Non-pigmented ciliary epithelial cell (primary cell): ENCODE measurements around the gene MFAP3.
"Not testable (repeated sequence)": the region's sequence is repeated elsewhere in the genome, so short reads cannot be mapped to it uniquely, and the experiment has no call there.

Experiments
- DNase-seq: peaks from one replicate; pipeline ENCODE4 v3.0.0-alpha.2; 2010; ENCODE audit warnings: low read depth

MFAP3 gene

DNA sequence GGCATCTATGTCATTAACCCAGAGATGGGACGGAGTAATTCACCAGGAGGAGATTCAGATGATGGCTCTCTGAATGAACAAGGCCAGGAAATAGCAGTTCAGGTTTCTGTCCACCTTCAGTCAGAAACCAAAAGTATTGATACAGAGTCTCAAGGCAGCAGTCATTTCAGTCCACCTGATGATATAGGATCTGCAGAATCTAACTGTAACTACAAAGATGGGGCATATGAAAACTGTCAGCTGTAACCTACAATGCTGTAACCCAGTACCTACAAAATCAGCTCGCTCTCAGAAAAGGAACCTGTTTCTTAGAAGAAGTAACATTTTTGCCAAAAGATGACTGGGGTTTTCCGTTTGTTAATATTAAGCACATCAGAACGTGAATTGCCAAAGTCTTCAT, 14.7 kb downstream of the MFAP3 start:
- no peak for DNase-seq

DNA sequence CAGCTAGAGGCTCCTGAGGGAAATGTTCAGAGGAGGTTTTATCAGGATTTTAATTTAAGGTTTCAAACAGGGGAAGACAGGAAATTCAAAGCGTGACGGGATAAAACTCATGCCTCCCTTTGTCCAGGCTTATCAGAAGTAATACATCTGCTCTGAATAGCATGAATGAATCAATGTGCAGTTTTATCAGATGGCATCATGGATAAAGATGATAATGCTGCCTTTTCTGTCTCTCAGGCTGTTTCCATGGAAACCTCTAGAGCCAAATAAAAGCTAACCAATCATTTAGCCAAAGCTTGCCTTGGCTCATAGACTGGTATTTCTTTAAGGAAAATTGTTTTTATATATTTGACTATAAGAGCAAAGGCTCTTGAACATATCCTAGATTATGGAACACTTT, 16.4 kb downstream of the MFAP3 start:
- DNase-seq = no peak

DNA sequence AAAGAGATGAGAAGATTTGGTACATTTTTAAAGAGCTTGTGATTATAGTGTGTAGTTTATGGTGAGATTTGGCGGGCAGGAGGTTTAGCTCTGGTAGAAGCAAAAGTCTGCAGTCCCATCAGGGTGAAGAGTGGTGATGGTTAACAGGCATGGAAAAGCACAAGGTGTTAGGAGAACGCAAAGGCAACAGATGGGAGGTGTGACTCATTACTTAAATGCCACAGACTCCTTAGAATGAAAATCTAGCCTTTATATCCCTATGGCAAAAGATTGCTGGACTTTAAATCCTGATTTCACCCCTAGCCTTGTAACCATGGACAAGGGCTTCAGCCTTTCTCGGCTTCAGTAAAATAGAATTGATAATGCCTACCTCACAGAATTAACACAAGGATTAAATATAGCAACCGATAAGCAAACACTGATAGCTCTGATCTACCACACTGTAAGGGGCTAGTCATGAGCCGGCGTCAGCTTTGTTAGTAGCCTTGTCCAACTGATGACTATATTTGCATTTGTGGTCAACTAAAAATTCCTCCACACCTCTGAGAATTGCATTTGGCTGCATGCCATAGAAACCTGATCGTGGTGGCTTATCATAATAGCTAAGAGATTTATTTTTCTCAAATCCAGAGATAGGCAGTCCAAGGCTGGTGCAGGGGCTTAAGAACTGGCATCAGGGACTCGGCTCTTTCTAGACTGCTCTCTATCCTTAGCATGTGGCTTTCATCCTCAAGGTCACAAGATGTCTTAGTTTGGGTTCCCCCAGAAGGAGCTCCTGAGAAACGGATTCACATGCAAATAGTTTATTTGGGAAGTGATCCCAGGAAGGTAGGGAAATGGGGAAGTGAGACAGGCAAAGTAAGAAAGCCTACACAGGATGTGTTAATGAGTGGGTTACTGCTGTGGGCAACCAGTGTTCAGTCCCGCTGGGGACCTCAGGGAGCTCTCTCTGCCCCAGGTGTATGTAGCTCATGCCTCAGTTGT, 19.6 kb downstream of the MFAP3 start:
- DNase-seq = no peak

GRCh38 chr5:154059039-154059430, 20.3 kb downstream of the MFAP3 start:
- no peak for DNase-seq

DNA sequence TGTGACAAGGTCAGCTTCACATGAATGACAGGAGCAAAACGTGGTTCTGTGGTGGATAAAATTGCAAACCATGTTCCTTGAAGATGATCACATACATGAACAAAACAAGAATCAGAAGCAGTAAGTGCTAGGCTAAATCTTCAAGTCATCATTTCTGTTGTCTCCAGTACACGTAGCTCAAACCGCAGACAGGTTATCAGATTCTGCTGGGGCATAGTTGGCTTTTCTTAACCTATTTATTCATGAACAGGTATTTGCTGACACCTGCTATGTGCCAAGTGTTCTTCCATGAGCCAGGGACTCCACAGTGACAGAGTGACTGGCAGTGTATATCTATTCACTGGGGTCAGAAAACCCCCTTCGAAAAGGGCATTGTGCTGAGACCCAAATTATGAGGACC, 20.8 kb downstream of the MFAP3 start:
- no peak for DNase-seq

DNA sequence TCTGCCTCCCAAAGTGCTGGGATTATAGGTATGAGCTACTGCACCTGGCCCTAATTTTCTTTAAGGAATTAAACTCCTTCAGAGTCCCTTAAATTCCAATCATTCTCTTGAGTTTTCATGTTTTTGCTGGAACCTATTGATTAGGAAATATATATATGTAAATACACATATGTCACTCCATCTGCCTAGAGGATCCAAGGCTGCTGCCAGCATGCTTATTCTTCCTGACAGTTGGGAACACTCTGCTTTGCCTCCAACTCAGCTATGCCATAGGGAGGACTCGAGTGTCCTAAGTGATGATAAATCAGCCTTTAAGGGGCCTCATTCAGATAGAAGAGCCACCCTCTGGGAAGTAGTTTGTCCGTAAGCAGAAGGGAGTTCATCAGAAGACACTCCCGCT, 21.8 kb downstream of the MFAP3 start:
- DNase-seq = no peak

GRCh38 chr5:154063372-154063771, 24.6 kb downstream of the MFAP3 start:
- no peak for DNase-seq

DNA sequence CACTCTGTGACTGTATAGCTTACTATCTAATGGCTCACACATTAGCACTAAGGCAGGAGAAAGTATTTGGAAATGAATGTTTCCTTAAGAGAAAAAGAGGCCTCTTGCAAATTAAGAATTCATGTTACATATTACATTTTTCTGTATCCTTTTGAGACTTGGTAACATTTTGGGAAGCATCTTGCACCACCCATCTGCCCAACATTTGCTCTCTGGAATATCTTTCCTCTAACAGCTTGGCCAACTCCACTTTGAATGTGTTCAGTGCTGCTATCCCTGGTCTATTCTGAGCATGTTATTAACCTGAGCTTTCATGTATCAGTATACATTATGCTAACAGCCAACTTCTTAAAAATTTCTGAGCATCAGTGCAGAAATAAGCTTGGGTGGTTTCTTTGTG, 27.2 kb downstream of the MFAP3 start:
- no peak for DNase-seq

GRCh38 chr5:154069854-154070253, 31.1 kb downstream of the MFAP3 start:
- DNase-seq = not testable (repeated sequence)

DNA sequence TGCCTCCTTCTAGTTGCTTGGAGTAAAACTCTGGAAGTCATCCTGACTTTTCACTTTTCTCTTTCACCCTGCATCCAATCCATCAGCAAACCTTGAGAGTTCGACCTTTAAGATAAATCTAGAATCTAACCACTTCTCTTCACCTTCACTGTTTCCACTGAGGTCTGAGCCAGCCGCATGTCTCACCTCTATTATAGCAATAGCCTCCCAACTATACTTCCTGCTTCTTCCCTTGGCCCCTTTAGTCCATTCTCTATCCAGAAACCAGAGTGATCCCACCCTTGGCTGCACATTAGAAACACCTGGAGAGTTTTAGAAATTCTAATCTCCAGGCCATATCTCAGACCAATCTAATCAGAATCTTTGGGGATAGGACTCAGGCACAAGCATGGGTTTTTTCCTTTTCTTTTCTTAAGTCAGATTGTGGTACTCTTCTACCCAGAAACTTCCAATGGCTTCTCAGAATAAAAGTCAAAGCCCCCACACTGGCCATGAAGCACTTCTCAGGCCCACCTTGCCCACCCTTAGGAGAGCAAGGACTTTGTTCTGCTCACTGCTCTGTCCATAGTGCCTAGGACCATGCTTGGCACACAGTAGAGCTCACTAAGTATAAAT, 33.1 kb downstream of the MFAP3 start:
- DNase-seq = no peak

GRCh38 chr5:154072414-154073171, 33.8 kb downstream of the MFAP3 start:
- DNase-seq = no peak

- no peak for DNase-seq
These were observed 37.6 kb downstream of the MFAP3 start for GRCh38 chr5:154076240-154076922.

DNA sequence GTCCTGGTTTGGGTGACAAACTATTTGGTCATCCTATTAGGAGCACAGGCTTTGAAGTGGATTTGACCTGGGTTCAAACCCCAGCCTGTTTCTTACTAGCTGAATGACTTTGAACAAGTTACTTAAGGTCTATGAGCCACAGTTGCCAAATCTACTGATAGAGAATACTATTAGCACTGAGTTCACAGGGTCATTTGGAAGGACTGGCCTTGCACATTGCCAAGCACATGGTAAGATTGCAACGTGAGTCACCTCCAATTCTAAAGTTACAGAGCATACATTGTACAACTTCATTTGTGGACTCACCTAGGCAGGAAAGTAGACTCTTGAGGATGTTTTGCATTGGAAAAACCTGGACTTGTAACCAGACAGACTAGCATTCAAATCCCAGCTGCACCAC, 38.9 kb downstream of the MFAP3 start:
- no peak for DNase-seq

DNA sequence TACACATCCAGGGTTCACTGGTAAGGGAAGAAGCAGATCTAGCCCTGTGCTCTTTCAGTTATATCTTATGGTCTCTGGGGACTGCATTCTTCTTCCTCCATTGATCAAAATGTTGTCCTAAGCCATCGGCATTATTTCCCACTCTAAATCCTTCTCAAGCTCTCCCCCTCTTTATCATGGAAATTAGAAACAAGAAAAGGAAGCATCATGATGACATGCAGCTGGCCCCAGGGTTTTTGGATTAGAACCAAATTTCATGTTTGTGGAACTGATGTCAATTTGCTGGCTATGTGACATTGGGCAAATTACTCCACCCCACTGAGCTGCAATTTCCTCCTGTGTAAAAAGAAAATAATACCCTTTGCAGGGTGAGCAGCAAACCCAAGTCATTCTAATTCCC, 39.5 kb downstream of the MFAP3 start:
- DNase-seq = no peak

DNA sequence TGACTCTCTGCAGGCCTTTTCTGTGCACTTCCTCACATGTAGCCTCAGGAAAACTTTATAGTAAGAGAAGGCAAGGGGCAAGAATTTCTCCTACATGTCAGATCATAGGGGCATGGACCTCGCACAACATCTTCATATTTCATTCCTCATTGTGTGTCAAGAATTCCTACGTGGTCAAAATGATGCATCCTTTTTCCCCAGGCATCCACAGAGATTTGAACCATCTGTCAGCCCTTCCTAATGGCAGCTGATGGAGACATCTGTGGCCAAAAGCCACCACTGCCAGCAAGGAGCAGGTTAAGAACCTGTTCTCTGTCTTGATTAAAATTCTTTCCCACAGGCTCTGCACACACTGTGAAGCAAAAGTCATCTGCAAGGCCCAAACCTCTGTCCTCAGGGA, 42.5 kb downstream of the MFAP3 start:
- DNase-seq = no peak

DNA sequence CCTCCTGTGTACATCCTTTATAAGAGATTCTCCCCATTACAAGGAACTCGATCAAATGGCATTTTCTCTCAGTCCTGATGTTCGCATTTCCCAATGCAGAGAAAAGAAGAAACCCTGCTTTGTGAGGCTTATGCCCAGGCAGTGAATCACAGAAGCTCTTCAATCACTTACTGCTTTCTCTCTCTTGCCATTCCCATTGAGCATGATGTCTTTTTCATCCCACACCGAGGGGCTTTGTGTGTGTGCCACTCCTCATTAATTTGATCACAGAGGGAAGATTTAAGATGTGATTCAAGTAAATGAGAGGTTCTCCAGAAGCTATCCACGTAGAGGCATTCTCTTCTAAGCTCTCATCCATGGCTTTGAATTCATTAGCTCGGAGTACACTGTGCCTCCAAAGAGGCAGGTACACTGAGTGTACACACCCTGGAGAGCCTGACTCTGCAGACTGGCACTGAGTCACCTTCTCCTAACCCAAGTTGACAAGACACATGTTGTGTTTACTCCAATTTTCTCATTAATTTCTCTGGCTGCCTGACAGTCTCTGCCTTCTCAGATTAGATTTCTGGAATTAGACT, 45.4 kb downstream of the MFAP3 start:
- no peak for DNase-seq

DNA sequence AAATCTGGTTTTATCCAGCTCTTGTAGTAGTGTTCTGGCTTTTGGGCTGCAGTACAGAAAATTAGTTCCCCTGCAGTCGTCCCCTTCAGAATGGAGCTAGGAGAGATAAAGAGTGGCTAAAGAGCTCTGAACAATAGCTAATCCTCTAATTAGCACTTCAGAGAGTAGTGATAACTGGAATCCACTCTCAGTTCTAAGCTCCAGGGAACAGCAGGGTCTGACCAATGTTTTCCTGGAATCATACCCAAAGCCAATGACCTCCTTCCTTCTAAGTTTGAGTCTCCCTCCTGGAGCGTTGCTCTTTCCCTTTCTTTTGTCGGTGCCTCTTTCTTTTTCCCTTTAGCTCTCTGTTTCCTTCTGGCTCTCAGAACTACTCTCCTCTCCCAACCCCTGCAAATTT, 47.4 kb downstream of the MFAP3 start:
- DNase-seq = no peak

DNA sequence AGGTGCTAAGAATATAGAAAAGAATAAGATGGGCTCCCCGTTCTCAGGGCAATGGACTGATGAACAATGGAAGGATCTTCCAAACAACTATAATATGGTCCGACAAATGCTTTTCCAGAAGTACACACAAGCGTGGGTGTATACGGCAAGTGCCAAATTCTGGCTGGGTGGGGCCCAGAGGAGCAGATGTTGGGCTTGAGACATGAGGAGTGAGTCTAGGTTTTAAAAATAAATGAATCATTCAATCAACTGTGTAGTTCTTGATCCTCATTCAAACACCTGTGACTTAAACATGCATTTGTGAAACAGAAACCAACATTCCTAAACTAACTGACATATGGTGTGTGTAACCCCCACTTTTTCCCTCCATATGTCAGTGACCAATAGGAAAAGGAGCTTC, 47.9 kb downstream of the MFAP3 start:
- DNase-seq = no peak

GRCh38 chr5:154087260-154087659, 48.5 kb downstream of the MFAP3 start:
- no peak for DNase-seq

- no peak for DNase-seq
These were observed 50.0 kb downstream of the MFAP3 start for GRCh38 chr5:154088801-154089200.

GRCh38 chr5:154090656-154091055, 51.9 kb downstream of the MFAP3 start:
- DNase-seq = no peak
